ENCODE results near the gene TLR8.

Gene TLR8

GRCh38 chrX:12906046-12906761, at the start of gene TLR8:
TSS of gene TLR8 (plus strand) at chrX:12906620. CDS start at chrX:12906707, 87 bp downstream.
- DNase-seq (ENCODE audit: low read depth) = no peak

GRCh38 chrX:12865359-12865758, 41.1 kb upstream of the TLR8 start:
- DNase-seq (ENCODE audit: low read depth) = no peak

- no peak for DNase-seq (ENCODE audit: low read depth)
Measured at GRCh38 chrX:12866451-12867377, 39.7 kb upstream of the TLR8 start, which contains the start of gene TLR7. TSS of gene TLR7 (plus strand) at chrX:12867072. CDS start at chrX:12867579, 507 bp downstream.

GRCh38 chrX:12867685-12868084, 38.7 kb upstream of the TLR8 start:
- no peak for DNase-seq (ENCODE audit: low read depth)

GRCh38 chrX:12868747-12869146, 37.7 kb upstream of the TLR8 start:
- DNase-seq (ENCODE audit: low read depth) = no peak

- DNase-seq (ENCODE audit: low read depth) = no peak
Measured at GRCh38 chrX:12871257-12871656, 35.2 kb upstream of the TLR8 start.

GRCh38 chrX:12872741-12873140, 33.7 kb upstream of the TLR8 start:
- no peak for DNase-seq (ENCODE audit: low read depth)

- no peak for DNase-seq (ENCODE audit: low read depth)
Measured at GRCh38 chrX:12874581-12874980, 31.8 kb upstream of the TLR8 start.

- no peak for DNase-seq (ENCODE audit: low read depth)
Measured at GRCh38 chrX:12877386-12877785, 29.0 kb upstream of the TLR8 start.

- DNase-seq (ENCODE audit: low read depth) = no peak
Measured at GRCh38 chrX:12878536-12878935, 27.9 kb upstream of the TLR8 start.

GRCh38 chrX:12881914-12882313, 24.5 kb upstream of the TLR8 start:
- DNase-seq (ENCODE audit: low read depth) = no peak

- DNase-seq (ENCODE audit: low read depth) = no peak
Measured at GRCh38 chrX:12885508-12885907, 20.9 kb upstream of the TLR8 start.

GRCh38 chrX:12886545-12886944, 19.9 kb upstream of the TLR8 start:
- DNase-seq (ENCODE audit: low read depth) = no peak

- DNase-seq (ENCODE audit: low read depth) = no peak
Measured at GRCh38 chrX:12887141-12887540, 19.3 kb upstream of the TLR8 start.

GRCh38 chrX:12887767-12888166, 18.7 kb upstream of the TLR8 start:
- no peak for DNase-seq (ENCODE audit: low read depth)

GRCh38 chrX:12890467-12890866, 16.0 kb upstream of the TLR8 start:
- no peak for DNase-seq (ENCODE audit: low read depth)

GRCh38 chrX:12891171-12891570, 15.2 kb upstream of the TLR8 start:
- no peak for DNase-seq (ENCODE audit: low read depth)

GRCh38 chrX:12891915-12892506, 14.4 kb upstream of the TLR8 start:
- no peak for DNase-seq (ENCODE audit: low read depth)

GRCh38 chrX:12892716-12893115, 13.7 kb upstream of the TLR8 start:
- DNase-seq (ENCODE audit: low read depth) = no peak

GRCh38 chrX:12894074-12895030, 12.1 kb upstream of the TLR8 start:
- no peak for DNase-seq (ENCODE audit: low read depth)

GRCh38 chrX:12895866-12896265, 10.6 kb upstream of the TLR8 start:
- no peak for DNase-seq (ENCODE audit: low read depth)

- DNase-seq (ENCODE audit: low read depth) = no peak
Measured at GRCh38 chrX:12896935-12897334, 9.5 kb upstream of the TLR8 start.
